Measurements from ENCODE around the gene CMTM1. TPM values are rescaled to one million over a fixed set of nuclear protein-coding genes. Genes with fewer than 3 reads are reported as not detected.

Gene CMTM1
- total RNA-seq, 1 experiment from 2014 or later, result 2.6 TPM

DNA sequence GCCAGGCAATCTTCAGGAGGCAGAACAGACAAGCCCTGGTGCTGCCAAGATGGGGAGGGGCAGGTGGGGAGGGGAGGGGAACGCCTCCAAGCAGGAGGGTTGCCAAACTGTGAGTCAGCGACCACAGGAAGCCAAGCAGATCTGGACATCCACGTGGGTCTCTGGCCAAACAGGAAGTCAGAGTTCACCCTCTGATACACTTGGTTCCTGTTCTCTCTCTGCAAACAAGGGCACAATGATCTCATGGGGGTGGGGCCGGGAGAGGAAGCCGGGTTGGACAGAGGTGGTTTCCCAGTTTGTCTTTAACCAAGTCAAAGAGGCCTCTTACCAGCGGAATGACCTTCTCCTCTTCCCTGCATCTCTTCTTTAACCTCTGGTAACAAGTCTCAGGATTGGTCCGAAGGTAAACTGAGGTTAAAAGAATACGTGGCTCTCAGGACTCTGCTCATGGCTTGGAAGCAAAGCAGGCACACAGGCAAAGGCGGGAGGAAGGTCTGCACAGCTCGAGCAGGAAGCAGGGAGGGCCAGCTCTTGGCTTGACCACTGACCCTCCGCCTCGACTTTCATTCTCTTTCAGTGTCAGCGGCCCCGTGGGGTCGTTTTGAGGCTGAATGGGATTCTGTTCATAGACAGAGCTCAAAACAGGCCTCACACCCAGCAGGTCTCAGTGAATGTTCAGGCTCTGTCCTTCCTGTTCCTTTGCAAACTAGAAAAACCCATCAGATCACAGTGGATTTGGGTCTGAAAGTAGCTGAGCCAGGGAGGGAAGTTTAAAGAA is 49.2 kb upstream of the CMTM1 start:
- no peak overlapping the region for H3K9ac ChIP-seq (ENCODE audit: extremely low read depth, insufficient read length, low read length)
- no peak overlapping the region for H4K8ac ChIP-seq (replicated peaks; ENCODE audit: insufficient read length, low read depth, low read length)
- H3K4me1 Mint-ChIP-seq, result peaks cover 32 to 39% of the 10 kb centered on the region in 2 experiments
- no peak overlapping the region for H3K4ac ChIP-seq (ENCODE audit: low read depth, low read length)
- peaks cover 4% of the 10 kb centered on the region; the same call in 1 of the 2 replicates for H3K4me1 ChIP-seq (ENCODE audit: insufficient read depth, low read length)
- peak; percentile 44 for DNase-seq
- H2BK5ac ChIP-seq (ENCODE audit: insufficient read length, low read length), result no peak overlapping the region
- H3K79me2 ChIP-seq (ENCODE audit: insufficient read depth, low read length), result no peaks in the 10 kb centered on the region
- H3K4me3 Mint-ChIP-seq, result no peak overlapping the region
- H3K23me2 ChIP-seq (ENCODE audit: insufficient read length, low read depth, low read length, poor library complexity, severe bottlenecking), result no peaks in the 10 kb centered on the region
- no peaks in the 10 kb centered on the region for H3K79me1 ChIP-seq (ENCODE audit: insufficient read depth, low read depth, low read length, poor library complexity, severe bottlenecking)
- H4K91ac ChIP-seq (ENCODE audit: insufficient read length, low read depth, low read length), result no peak overlapping the region
- H2BK20ac ChIP-seq (ENCODE audit: low read depth, low read length, poor library complexity, severe bottlenecking), result no peak overlapping the region
- H3K18ac ChIP-seq (ENCODE audit: insufficient read length, low read depth, low read length), result no peak overlapping the region
- peaks cover 7% of the 10 kb centered on the region for H3K27me3 Mint-ChIP-seq (ENCODE audit: low read depth)
- H3K9me3 Mint-ChIP-seq, result peaks cover 2 to 3% of the 10 kb centered on the region in 2 experiments; a peak in 2 of 5 replicates
- H4K5ac ChIP-seq (ENCODE audit: insufficient read length, low read depth, low read length), result no peak overlapping the region
- H4K20me1 ChIP-seq (ENCODE audit: control insufficient read depth, insufficient read depth, insufficient read length), result no peaks in the 10 kb centered on the region
- no peak overlapping the region for H3K27ac ChIP-seq (ENCODE audit: insufficient read length, low read depth, low read length)
- no peak overlapping the region for H2BK12ac ChIP-seq (ENCODE audit: insufficient read length, low read depth, low read length)
- H3K14ac ChIP-seq (ENCODE audit: insufficient read depth, low read length), result no peak overlapping the region
- no peak overlapping the region for H3K23ac ChIP-seq (ENCODE audit: insufficient read length, low read depth, low read length)
- TF ChIP-seq, protein P1, sequence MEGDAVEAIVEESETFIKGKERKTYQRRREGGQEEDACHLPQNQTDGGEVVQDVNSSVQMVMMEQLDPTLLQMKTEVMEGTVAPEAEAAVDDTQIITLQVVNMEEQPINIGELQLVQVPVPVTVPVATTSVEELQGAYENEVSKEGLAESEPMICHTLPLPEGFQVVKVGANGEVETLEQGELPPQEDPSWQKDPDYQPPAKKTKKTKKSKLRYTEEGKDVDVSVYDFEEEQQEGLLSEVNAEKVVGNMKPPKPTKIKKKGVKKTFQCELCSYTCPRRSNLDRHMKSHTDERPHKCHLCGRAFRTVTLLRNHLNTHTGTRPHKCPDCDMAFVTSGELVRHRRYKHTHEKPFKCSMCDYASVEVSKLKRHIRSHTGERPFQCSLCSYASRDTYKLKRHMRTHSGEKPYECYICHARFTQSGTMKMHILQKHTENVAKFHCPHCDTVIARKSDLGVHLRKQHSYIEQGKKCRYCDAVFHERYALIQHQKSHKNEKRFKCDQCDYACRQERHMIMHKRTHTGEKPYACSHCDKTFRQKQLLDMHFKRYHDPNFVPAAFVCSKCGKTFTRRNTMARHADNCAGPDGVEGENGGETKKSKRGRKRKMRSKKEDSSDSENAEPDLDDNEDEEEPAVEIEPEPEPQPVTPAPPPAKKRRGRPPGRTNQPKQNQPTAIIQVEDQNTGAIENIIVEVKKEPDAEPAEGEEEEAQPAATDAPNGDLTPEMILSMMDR (conservative IDR thresholded peaks at IDR 0.05), result no peak
- no peak overlapping the region for H2BK15ac ChIP-seq (ENCODE audit: low read depth, low read length)
- no CpG with 5 or more reads among the region's 15 CpGs for WGBS (ENCODE audit: extremely low coverage, insufficient read length, low lambda C conversion rate)
- H3K27me3 ChIP-seq (ENCODE audit: insufficient read depth, low read length), result no peaks in the 10 kb centered on the region
- H2BK120ac ChIP-seq (ENCODE audit: low read depth, low read length, poor library complexity, severe bottlenecking), result no peak overlapping the region
- peak overlapping the region in 2 of 3 experiments; percentile 71 to 87; a peak in 4 of 7 replicates for H3K27ac Mint-ChIP-seq
- no peak overlapping the region for H3K4me2 ChIP-seq (ENCODE audit: insufficient read depth, insufficient read length, low read length)
- peaks cover 9 to 17% (median 12%) of the 10 kb centered on the region in 3 experiments; a peak in 6 of 7 replicates for H3K36me3 Mint-ChIP-seq (ENCODE audit: insufficient read depth in 1 of 3, low read depth in 3 of 3)
- no peak overlapping the region for H2AK5ac ChIP-seq (ENCODE audit: insufficient read length, low read length)
- H2AFZ ChIP-seq (ENCODE audit: low read length), result no peak overlapping the region
- H3T11ph ChIP-seq (ENCODE audit: low read length), result no peak overlapping the region
- H3K9me3 ChIP-seq (ENCODE audit: control insufficient read depth, low read depth, low read length), result no peaks in the 10 kb centered on the region
- H3K56ac ChIP-seq (ENCODE audit: insufficient read length, low read depth, low read length), result no peak overlapping the region

Measured in H9 (cell line).